ENCODE results near the gene CCDC148.
A peak's percentile ranks its signal among the peaks of the same experiment; 100 is the strongest.

Gene CCDC148

DNA sequence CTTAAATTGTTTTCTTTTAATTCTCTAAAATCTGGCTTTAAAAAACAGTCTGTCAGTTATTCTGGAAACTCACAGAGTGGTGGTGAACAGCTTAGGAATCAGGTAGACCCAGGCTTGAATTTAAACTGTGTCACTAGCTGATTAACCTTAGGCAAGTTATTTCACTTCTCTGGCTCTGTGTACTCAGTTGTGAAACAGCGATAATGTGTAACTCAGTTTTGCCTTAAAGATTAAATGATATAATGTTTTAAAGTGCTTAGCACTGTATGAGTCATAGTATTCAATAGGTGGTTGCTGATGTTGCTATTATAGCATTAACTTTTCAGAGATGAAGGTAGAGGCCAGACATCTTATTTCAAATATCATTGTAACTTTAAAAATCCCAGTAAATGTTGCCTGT lies 40.9 kb upstream of the CCDC148 start:
- Histone ChIP-seq H3K4me3 (no peak overlapping the region), H3K27ac (no peak overlapping the region), H4K20me1 (peaks cover 0 to 10% (median 0%) of the 10 kb centered on the region in 11 experiments; a peak in 3 of 22 replicates), H3K4me2 (no peak overlapping the region), H3K9me3 (replicated peaks in 1 of 11) (no peaks in the 10 kb centered on the region), H3K36me3 (no peaks in the 10 kb centered on the region), H3K4me1 (peaks cover 0 to 4% (median 0%) of the 10 kb centered on the region in 10 experiments; a peak in 1 of 20 replicates), H3K9ac (no peak overlapping the region), H3K27me3 (no peaks in the 10 kb centered on the region)
- TF ChIP-seq Cebpa-rat (IDR thresholded peaks at IDR 0.05): no peak

DNA sequence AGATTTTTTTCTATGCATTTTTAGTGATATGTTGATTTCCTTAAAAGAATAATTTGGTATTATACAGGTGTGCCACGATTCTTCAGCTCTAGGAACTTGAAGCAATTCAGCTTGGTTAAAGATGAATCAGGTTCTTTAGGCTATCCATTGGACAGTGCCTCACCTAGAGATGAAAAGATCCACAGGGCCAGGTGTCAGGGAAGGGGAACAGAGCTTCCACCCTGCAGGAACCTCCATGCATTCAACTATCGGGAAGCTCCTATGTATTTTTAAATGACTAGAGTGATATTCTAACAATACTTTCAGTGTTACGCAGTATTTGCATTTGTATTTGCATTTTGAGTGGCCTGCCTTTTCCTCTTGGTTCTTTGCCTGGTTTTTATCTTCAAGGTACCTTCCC lies 40.4 kb upstream of the CCDC148 start:
- no peak for TF ChIP-seq Cebpa-rat (IDR thresholded peaks at IDR 0.05)

DNA sequence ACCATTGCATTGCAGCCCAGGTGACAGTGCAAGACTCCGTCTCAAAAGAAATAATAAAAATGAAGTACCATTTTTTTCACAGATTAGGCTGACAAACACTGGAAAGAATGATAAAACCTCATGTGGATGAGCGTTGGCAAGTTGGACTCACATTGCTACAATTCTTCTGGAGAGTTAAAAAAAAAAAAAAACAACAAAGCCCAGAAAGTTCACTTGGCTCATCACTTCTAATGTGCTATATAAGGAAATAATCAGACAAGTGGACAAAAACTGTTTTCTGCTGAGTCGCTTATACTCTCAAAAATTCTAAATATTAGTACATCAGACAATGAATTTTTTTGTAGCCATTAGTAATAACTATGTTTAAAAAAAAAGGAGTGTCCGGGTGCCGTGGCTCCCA lies 38.6 kb upstream of the CCDC148 start:
- no peaks in the 10 kb centered on the region for H3K27me3 ChIP-seq
- no peak overlapping the region for H3K9ac ChIP-seq
- H3K4me1 ChIP-seq: peaks cover 0 to 4% (median 0%) of the 10 kb centered on the region in 10 experiments; a peak in 1 of 20 replicates
- no peaks in the 10 kb centered on the region for H3K9me3 ChIP-seq (replicated peaks in 1 of 11)
- peaks cover 0 to 7% (median 0%) of the 10 kb centered on the region in 11 experiments; a peak in 1 of 22 replicates for H4K20me1 ChIP-seq
- no peak overlapping the region for H3K4me3 ChIP-seq
- no peak overlapping the region for H3K27ac ChIP-seq
- no peaks in the 10 kb centered on the region for H3K36me3 ChIP-seq
- H3K4me2 ChIP-seq: no peak overlapping the region
- no peak for TF ChIP-seq Cebpa-rat (IDR thresholded peaks at IDR 0.05)

More for the DNA sequence above, 40.4 kb upstream of the CCDC148 start:
- Histone ChIP-seq H3K36me3 (no peaks in the 10 kb centered on the region), H3K27me3 (no peaks in the 10 kb centered on the region), H4K20me1 (peaks cover 0 to 10% (median 0%) of the 10 kb centered on the region in 11 experiments; a peak in 3 of 22 replicates), H3K4me1 (peaks cover 0 to 4% (median 0%) of the 10 kb centered on the region in 10 experiments; a peak in 1 of 20 replicates), H3K27ac (no peak overlapping the region), H3K4me2 (no peak overlapping the region), H3K4me3 (no peak overlapping the region), H3K9ac (no peak overlapping the region), H3K9me3 (replicated peaks in 1 of 11) (no peaks in the 10 kb centered on the region)

- H3K4me3 ChIP-seq: no peak overlapping the region
- peaks cover 3 to 18% (median 11%) of the 10 kb centered on the region in 10 experiments for H3K4me1 ChIP-seq
- H3K36me3 ChIP-seq: no peaks in the 10 kb centered on the region
- H3K9me3 ChIP-seq (replicated peaks in 1 of 11): no peaks in the 10 kb centered on the region
- no peak overlapping the region for H3K9ac ChIP-seq
- H3K27ac ChIP-seq: no peak overlapping the region
- peak overlapping the region in 1 of 11 experiments; percentile 9; a peak in 1 of 22 replicates for H3K4me2 ChIP-seq
- 0 out of 22 replicates have a peak, but pooled peaks cover 0 to 7% (median 0%) of the 10 kb centered on the region in 11 experiments for H4K20me1 ChIP-seq
- H3K27me3 ChIP-seq: no peaks in the 10 kb centered on the region
- TF ChIP-seq Cebpa-rat (IDR thresholded peaks at IDR 0.05): no peak
Measured at GRCh38 chr2:158493458-158493857, 36.9 kb upstream of the CCDC148 start.

DNA sequence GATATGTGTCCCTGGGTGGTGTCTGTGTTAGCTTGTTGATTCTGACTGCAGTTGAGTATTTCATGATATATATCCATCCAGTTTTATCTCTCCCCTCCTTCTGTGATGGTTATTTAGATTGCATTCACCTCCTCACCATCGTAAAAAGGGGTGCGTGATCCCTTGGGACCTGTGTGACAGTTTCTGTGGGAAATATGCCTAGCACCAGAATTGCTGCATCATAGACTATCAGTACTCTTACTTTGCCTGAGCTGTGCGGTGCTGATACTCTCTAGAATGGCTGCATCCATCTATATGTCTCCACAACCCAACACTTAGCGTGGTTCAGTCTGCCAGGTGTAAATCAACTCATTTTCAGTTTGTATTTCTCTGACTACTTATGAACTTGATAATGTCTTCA lies 34.5 kb upstream of the CCDC148 start:
- H3K36me3 ChIP-seq: no peaks in the 10 kb centered on the region
- H3K9me3 ChIP-seq (replicated peaks in 1 of 11): no peaks in the 10 kb centered on the region
- no peaks in the 10 kb centered on the region for H3K27me3 ChIP-seq
- H3K4me1 ChIP-seq: peaks cover 3 to 32% (median 21%) of the 10 kb centered on the region in 10 experiments
- H3K4me3 ChIP-seq: no peak overlapping the region
- H4K20me1 ChIP-seq: 0 out of 22 replicates have a peak, but pooled peaks cover 0 to 16% (median 0%) of the 10 kb centered on the region in 11 experiments
- H3K4me2 ChIP-seq: no peak overlapping the region
- H3K27ac ChIP-seq: no peak overlapping the region
- no peak for TF ChIP-seq Cebpa-rat (IDR thresholded peaks at IDR 0.05)
- H3K9ac ChIP-seq: no peak overlapping the region

DNA sequence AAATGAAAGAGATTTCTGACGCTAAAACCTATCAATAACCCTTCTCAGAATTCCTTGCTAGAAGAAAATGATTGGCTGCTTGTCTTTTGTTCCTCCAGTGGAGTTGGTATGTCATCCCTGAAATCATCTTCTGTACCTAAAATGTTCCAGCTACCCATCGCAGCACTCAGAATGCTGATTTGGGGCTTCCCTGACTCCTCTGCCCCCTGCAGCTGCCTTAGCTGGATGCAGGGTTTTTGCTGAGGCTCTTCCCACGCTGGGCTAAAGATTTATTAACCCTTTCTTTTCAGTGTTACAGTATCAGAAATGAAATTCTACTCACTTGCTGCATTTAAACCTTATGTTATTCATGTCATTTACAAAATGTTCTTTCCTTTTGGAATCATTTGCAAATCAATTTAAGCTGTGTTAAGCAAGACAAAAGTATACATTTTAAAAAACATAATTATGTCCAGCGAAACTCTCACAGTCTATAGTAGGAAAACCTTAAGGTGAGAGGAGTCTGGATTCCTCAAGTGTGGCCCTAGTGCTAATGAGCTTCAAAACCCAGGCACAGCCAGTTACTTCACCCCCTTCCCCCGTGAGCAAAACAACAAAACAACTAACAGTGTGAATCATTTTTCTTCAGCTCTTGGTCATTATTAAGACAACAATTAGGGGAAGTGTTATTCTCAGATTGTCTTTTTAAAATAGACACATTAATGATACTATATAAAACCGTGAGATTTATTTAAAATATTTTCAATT lies 33.0 kb upstream of the CCDC148 start:
- Histone ChIP-seq H3K4me3 (no peak overlapping the region), H3K9me3 (replicated peaks in 1 of 11) (no peaks in the 10 kb centered on the region), H3K4me1 (peaks cover 3 to 32% (median 21%) of the 10 kb centered on the region in 10 experiments), H3K27ac (no peak overlapping the region), H3K9ac (no peak overlapping the region), H3K27me3 (no peaks in the 10 kb centered on the region), H4K20me1 (0 out of 22 replicates have a peak, but pooled peaks cover 0 to 16% (median 0%) of the 10 kb centered on the region in 11 experiments), H3K4me2 (peak overlapping the region in 8 of 11 experiments; percentile 1 to 45 (median 20); a peak in 8 of 22 replicates), H3K36me3 (no peaks in the 10 kb centered on the region)
- no peak for TF ChIP-seq Cebpa-rat (IDR thresholded peaks at IDR 0.05)

- Histone ChIP-seq H3K4me1 (peaks cover 3 to 32% (median 21%) of the 10 kb centered on the region in 10 experiments), H3K4me3 (no peak overlapping the region)
Measured at GRCh38 chr2:158488442-158489216, 32.1 kb upstream of the CCDC148 start.

GRCh38 chr2:158487419-158487818 lies 30.9 kb upstream of the CCDC148 start:
- Histone ChIP-seq H3K4me1 (peaks cover 3 to 32% (median 23%) of the 10 kb centered on the region in 10 experiments), H3K9me3 (replicated peaks in 1 of 11) (no peaks in the 10 kb centered on the region), H4K20me1 (0 out of 22 replicates have a peak, but pooled peaks cover 0 to 16% (median 0%) of the 10 kb centered on the region in 11 experiments), H3K9ac (no peak overlapping the region), H3K4me2 (peak overlapping the region in 6 of 11 experiments; percentile 13 to 45 (median 28); a peak in 7 of 22 replicates), H3K27me3 (no peaks in the 10 kb centered on the region), H3K36me3 (no peaks in the 10 kb centered on the region), H3K4me3 (no peak overlapping the region), H3K27ac (no peak overlapping the region)
- no peak for TF ChIP-seq Cebpa-rat (IDR thresholded peaks at IDR 0.05)

More at GRCh38 chr2:158488442-158489216, 32.1 kb upstream of the CCDC148 start:
- Histone ChIP-seq H3K36me3 (no peaks in the 10 kb centered on the region), H4K20me1 (0 out of 22 replicates have a peak, but pooled peaks cover 0 to 16% (median 0%) of the 10 kb centered on the region in 11 experiments), H3K27me3 (no peaks in the 10 kb centered on the region), H3K27ac (no peak overlapping the region), H3K4me2 (peak overlapping the region in 5 of 11 experiments; percentile 10 to 45 (median 32); a peak in 6 of 22 replicates), H3K9ac (no peak overlapping the region), H3K9me3 (replicated peaks in 1 of 11) (no peaks in the 10 kb centered on the region)
- TF ChIP-seq Cebpa-rat (IDR thresholded peaks at IDR 0.05): no peak

- no peaks in the 10 kb centered on the region for H3K27me3 ChIP-seq
- H3K4me3 ChIP-seq: no peak overlapping the region
- no peaks in the 10 kb centered on the region for H3K9me3 ChIP-seq (replicated peaks in 1 of 11)
- no peak for TF ChIP-seq Cebpa-rat (IDR thresholded peaks at IDR 0.05)
- H3K4me1 ChIP-seq: peaks cover 3 to 32% (median 24%) of the 10 kb centered on the region in 10 experiments
- H3K9ac ChIP-seq: no peak overlapping the region
- no peak overlapping the region for H3K27ac ChIP-seq
- H4K20me1 ChIP-seq: 0 out of 22 replicates have a peak, but pooled peaks cover 0 to 16% (median 0%) of the 10 kb centered on the region in 11 experiments
- H3K36me3 ChIP-seq: no peaks in the 10 kb centered on the region
- H3K4me2 ChIP-seq: peak overlapping the region in 4 of 11 experiments; percentile 13 to 45 (median 30); a peak in 2 of 22 replicates
Measured at GRCh38 chr2:158486970-158487325, 30.4 kb upstream of the CCDC148 start.

Measured in BLaER1 treated with 17β-estradiol and CSF1 and Interleukin-3, amounts not matched to agents 10 nM and 100 nM (cell line).